Superior temporal gyrus (tissue), 1 donor: ENCODE data around the gene TNFAIP3.

Experiments used
- DNase-seq: peaks from one replicate; pipeline ENCODE4 v3.0.0-alpha.2; 2016; ENCODE audit errors: extremely low spot score

TNFAIP3 gene

DNA sequence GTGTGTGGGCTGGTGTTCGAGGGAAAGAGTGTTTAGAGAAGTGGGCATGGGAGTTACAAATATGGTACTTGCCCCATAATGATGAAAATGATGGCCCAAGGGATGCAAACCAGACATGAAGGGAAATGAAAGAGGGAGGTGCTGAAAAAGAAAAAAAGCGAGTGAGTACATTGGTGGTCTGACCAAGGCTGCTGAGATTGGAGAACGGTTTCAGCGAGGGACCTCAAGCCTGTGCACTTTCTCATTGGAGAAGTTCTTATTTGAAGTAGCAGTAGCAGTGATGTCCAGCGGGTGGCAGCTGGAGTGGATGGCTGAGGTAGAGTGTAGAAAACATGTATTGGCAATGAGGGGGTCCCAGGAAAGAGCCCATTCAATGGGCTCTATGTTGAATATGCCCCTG lies 54.8 kb downstream of the TNFAIP3 start:
- no peak for DNase-seq

DNA sequence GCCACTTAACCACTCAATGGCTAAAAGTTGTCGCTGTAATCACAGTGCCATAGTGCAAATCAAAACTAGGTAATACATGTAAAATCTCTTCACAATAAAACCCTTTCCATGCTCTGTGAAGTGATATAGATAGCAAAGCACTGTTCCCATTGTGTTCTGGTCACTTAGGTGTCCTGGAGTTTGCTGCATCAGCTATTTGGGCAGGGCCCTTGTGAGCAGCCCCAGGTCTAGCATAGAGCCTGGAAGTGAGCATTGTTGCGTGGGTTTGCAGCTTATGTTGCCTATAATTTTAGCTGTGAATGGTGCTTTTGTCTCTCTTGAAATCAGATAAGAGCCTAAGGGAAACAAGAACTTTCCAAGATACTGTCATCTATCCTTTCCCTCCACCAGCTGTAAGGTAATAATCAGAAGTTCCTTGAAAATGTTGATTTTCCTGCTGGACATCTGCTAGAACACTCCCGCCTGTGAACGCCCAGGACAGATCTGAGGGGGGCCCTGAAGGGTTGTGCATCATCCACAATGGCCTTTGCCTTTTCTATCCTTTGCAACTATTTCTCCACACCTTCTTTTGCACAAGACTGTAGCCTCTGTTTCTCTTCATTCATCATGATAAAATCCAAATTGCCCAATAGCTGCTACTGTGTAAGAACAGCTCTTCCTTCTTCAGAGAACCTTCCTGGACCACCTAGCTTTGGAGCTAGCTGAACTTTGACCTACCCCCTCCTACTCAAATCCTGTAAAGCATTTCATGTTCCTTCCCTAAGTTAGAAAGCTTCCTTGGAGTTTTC lies 57.0 kb downstream of the TNFAIP3 start:
- no peak for DNase-seq

DNA sequence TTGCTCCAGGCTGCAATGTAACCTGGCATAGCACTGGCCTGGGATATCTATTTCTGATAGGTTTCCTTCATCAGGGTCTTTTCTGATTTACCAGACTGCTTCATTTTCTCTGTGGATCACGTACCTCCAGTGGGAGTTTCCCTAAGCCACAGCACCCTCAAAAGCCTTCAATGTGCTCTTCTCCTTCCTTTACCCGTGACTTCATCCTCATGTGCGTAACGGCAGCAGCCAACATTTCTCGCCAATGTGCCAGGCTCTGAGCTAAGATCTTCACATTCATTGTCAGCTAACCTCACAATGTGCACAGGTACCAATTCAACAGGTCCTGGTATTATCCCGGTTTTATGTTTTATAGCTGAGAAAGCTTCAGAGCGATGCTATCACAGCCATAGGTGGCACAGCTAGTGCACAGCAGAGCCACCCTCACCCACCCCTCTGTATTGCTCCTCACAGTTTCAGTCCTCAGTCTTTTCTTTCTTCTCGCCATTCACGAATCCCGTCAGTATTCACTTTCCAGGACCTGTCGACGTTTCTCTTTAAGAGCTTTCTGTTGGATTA lies 58.2 kb downstream of the TNFAIP3 start:
- DNase-seq, result no peak

DNA sequence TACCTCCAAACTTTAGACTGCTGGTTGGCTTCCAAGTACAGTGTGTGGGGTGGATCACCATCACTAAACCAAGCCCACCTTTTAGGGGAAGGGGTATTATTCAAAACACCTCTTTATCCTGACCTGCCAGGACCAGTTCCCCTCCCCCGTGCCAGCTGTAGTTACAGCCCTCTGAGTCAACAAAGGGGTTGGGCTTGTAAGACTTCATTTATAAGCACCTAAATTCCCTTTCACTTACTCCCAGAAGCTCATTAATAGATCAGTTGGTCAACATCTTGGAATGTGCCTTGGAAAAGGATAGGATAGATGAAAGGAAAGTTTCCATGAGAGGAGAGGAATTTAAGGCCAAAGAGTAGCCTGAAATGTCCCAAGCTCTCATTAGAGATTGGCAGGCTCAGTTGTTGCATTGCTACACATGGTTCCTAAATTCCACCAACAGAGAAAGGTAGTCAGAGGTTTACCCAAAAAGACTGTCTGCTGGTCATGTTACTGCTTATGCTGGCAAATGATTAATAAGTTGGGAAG lies 59.2 kb downstream of the TNFAIP3 start:
- no peak for DNase-seq

DNA sequence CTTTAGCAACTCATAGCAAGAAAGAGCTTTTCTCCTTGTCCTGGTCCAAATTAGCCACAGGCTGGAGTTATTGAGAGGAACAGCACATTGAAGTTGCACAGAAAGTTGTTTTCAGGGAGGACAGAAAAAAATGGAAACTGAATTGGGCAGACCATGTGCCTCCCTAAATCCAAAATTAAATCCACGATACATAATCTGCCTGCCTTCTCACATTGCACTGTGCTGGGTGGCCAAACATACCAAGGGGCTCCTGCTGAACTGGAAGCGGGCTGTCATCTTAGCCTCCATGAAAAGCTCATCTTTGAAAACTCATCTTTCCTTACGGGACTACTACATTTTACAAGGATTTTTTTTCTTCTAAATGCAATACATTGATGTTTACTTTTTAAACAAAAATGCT lies 59.9 kb downstream of the TNFAIP3 start:
- DNase-seq, result no peak

DNA sequence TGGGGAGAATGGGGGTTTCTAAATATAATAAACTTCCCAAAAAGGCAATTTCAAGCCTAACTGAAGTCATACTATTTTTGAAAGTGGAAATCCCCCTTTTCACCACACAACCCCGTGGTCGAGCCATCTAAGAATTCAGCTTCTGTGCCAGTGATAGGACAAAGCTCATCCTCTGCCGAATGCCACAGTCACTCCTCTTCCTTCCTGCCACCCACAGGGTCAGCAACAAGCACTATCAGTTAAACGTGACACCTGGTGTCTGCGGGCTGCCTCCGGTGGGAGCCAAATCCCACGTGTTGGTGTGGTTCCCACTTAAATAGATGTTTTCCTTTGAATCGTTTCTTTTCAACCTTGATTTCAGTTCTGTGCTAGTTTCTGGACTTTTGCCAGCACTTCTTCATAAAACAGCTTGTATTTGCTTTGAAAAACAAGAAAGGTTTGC lies 60.7 kb downstream of the TNFAIP3 start:
- no peak for DNase-seq

DNA sequence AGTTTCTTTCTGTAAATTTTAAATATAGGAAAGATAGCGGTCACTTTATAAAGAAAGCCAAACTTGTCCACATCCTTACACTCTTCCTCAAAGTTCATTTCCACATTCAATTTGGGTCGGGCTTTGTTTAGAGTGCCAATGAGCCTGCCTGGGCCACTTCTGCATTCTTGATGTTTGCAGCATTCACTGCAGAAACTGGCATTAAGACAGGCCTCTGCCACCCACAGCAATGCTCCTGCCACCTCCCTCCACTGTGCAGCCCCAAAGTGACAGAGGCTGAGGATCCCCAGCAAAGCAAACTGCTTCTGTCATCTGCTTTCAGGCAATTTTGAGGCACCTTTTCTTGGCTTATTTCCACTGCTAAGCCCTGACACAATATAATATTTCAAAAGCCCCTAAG lies 61.2 kb downstream of the TNFAIP3 start:
- peak; percentile 20 for DNase-seq

DNA sequence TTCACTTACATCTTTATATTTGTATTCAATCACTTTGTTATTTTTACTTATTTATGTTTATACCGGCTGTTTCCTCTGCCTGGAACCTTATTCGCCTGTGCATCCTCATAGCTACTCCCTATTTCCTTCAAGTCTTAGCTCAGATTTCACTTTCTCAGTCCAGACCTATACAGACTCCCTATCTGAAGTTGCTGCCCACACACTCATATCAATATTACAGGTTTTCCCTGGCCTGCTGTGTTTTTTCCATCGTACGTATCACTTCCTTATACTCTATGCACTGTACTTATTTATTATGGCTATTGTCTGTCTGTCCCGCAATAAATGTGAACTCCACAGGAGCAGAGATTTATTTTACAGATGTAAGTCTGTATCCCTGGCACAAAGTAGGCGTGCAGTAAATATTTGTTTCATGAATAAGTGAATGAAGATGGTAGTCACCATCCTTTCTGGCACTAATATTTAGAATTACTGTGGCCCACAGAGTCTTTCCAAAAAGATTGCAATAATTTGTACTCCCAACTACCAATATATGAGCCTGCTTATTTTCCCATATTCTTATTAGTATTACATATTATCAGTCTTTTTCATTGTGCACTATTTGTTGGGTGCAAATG lies 64.9 kb downstream of the TNFAIP3 start:
- DNase-seq, result no peak
